Upper lobe of left lung (tissue), 6 donors: Measurements from ENCODE around the gene TMEM39B. TPM values are rescaled to one million over a fixed set of nuclear protein-coding genes. Genes with fewer than 3 reads are reported as not detected.
"Not testable (repeated sequence)": the region's sequence is repeated elsewhere in the genome, so short reads cannot be mapped to it uniquely, and the experiment has no call there.

ENCODE experiments used
- ATAC-seq, 2 donors: fragments of 200-7000 bp; cut with Tn5 transposase; one replicate each; pipeline ENCODE4 v1.9.1; 2022; ENCODE audit warnings: mild to moderate bottlenecking in 2 of 2, moderate library complexity in 2 of 2; ENCODE audit not compliant: low FRiP score in 2 of 2
- DNase-seq, 2 donors: peaks; one replicate each; pipeline ENCODE4 v3.0.0-alpha.2; 2019 to 2020
- H3K27ac ChIP-seq, 4 donors: fragments of 200-600 bp; sonication (generic); one replicate each; pipeline ENCODE4 v1.5.1; 2016 to 2019
- H3K27me3 ChIP-seq, 4 donors: fragments of 200-600 bp; sonication (generic); one replicate each; pipeline ENCODE4 v1.5.1; 2017 to 2019
- H3K36me3 ChIP-seq, 4 donors: fragments of 200-600 bp; sonication (generic); one replicate each; pipeline ENCODE4 v1.5.1; 2016 to 2019
- H3K4me1 ChIP-seq, 4 donors: fragments of 200-600 bp; sonication (generic); one replicate each; pipeline ENCODE4 v1.5.1; 2018 to 2019
- H3K4me3 ChIP-seq, 4 donors: fragments of 200-600 bp; sonication (generic); one replicate each; pipeline ENCODE4 v1.5.1; 2017 to 2019; ENCODE audit warnings: mild to moderate bottlenecking in 2 of 4, moderate library complexity in 1 of 4
- H3K9me3 ChIP-seq, 4 donors: fragments of 200-600 bp; sonication (generic); one replicate each; pipeline ENCODE4 v1.5.1; 2018 to 2019
- EP300 ChIP-seq, 4 donors: sonication (generic); formaldehyde crosslinking; IDR thresholded peaks; one replicate each; pipeline ENCODE4 v1.5.1; 2017; ENCODE audit warnings: antibody characterized with exemption in 4 of 4, control low read depth in 2 of 4
- POLR2A ChIP-seq, 4 donors: fragments of 450-650 bp; IDR thresholded peaks; one replicate each; pipeline ENCODE4 v1.5.1; 2016 to 2017; ENCODE audit warnings: antibody characterized with exemption in 4 of 4, mild to moderate bottlenecking in 2 of 4
- POLR2AphosphoS5 ChIP-seq, 2 donors: sonication (generic); formaldehyde crosslinking; IDR thresholded peaks; one replicate each; pipeline ENCODE4 v1.5.1; 2017; ENCODE audit warnings: antibody characterized with exemption in 2 of 2
- WGBS, 2 donors: methylation state at CpG; one replicate each; pipeline ENCODE4 v1.1.5; 2017 to 2018; 5-methylcytosine and 5-hydroxymethylcytosine counted together
- total RNA-seq, 6 donors: library from RNA; depleted of rRNA in 4 of 6; stranded (reverse); fragments of >200 nt in 4 of 6; gene quantifications; one replicate each; pipeline versions ENCODE4 v1.1.0 to v1.2.1, GENCODE V29; 2016 to 2021
- TF ChIP-seq, protein P1 (sequence below), 6 experiments: fragments of 450-650 bp in 4 of 6; fragments of 200-600 bp in 2 of 6; sonication (generic) in 2 of 6; IDR thresholded peaks; one replicate each; pipeline ENCODE4 v1.5.1; 2016 to 2019; ENCODE audit warnings: antibody characterized with exemption in 6 of 6
- donor health status: DM: no; HTN: no; CAD: no; lungs with moderate emphysema.
- donor health status: DM: no; HTN: yes; CAD: no; lungs with severe emphysema.

TMEM39B gene
- total RNA-seq, 6 donors from 2014 or later, result 5.0 to 22.1 (median 10.2) TPM

GRCh38 chr1:32138965-32139364 lies 66.2 kb downstream of the TMEM39B start:
- Histone ChIP-seq H3K4me1 (peaks cover 10 to 20% (median 12%) of the 10 kb centered on the region in 4 donors), H3K27ac (no peak overlapping the region), H3K4me3 (no peak overlapping the region), H3K27me3 (no peaks in the 10 kb centered on the region), H3K36me3 (no peaks in the 10 kb centered on the region), H3K9me3 (no peaks in the 10 kb centered on the region)
- no peak for TF ChIP-seq POLR2AphosphoS5 (IDR thresholded peaks at IDR 0.05)
- TF ChIP-seq EP300 (IDR thresholded peaks at IDR 0.05), result no peak
- TF ChIP-seq, protein P1, sequence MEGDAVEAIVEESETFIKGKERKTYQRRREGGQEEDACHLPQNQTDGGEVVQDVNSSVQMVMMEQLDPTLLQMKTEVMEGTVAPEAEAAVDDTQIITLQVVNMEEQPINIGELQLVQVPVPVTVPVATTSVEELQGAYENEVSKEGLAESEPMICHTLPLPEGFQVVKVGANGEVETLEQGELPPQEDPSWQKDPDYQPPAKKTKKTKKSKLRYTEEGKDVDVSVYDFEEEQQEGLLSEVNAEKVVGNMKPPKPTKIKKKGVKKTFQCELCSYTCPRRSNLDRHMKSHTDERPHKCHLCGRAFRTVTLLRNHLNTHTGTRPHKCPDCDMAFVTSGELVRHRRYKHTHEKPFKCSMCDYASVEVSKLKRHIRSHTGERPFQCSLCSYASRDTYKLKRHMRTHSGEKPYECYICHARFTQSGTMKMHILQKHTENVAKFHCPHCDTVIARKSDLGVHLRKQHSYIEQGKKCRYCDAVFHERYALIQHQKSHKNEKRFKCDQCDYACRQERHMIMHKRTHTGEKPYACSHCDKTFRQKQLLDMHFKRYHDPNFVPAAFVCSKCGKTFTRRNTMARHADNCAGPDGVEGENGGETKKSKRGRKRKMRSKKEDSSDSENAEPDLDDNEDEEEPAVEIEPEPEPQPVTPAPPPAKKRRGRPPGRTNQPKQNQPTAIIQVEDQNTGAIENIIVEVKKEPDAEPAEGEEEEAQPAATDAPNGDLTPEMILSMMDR (IDR thresholded peaks at IDR 0.05), result no peak
- TF ChIP-seq POLR2A (IDR thresholded peaks at IDR 0.05), result no peak
- ATAC-seq, result no peak
- 69 to 75% methylated on average over 5 of the region's 5 CpGs for WGBS, 2 donors
- no peak for DNase-seq

GRCh38 chr1:32142446-32143301 lies 69.9 kb downstream of the TMEM39B start:
- Histone ChIP-seq H3K4me3 (no peak overlapping the region), H3K36me3 (no peaks in the 10 kb centered on the region), H3K9me3 (no peaks in the 10 kb centered on the region), H3K4me1 (peaks cover 10 to 20% (median 12%) of the 10 kb centered on the region in 4 donors), H3K27ac (peak overlapping the region in 3 of 4 donors; percentile 4 to 61 (median 30)), H3K27me3 (no peaks in the 10 kb centered on the region)
- 61 to 64% methylated on average over 5 to 6 of the region's 6 CpGs for WGBS, 2 donors
- DNase-seq (peak in 1 of 2 donors; percentile 22), ATAC-seq (peak; percentile 83 to 96)
- TF ChIP-seq EP300 (IDR thresholded peaks at IDR 0.05) (no peak), POLR2A (IDR thresholded peaks at IDR 0.05) (no peak), POLR2AphosphoS5 (IDR thresholded peaks at IDR 0.05) (no peak)
- TF ChIP-seq, protein P1 (IDR thresholded peaks at IDR 0.05), result no peak

- H3K27me3 ChIP-seq, H3K9me3 ChIP-seq, H3K36me3 ChIP-seq, DNase-seq, H3K4me3 ChIP-seq: not testable (repeated sequence)
- peak in 1 of 2 donors; percentile 5 for ATAC-seq
- Histone ChIP-seq H3K4me1 (peaks cover 10 to 20% (median 12%) of the 10 kb centered on the region in 4 donors), H3K27ac (peak overlapping the region in 2 of 4 donors; percentile 30 to 61)
- WGBS, 2 donors, result 82 to 84% methylated on average over 4 of the region's 4 CpGs
Measured at GRCh38 chr1:32143302-32143695, 70.6 kb downstream of the TMEM39B start.

GRCh38 chr1:32144033-32144432 lies 71.3 kb downstream of the TMEM39B start:
- TF ChIP-seq POLR2A (IDR thresholded peaks at IDR 0.05) (no peak), EP300 (IDR thresholded peaks at IDR 0.05) (no peak), POLR2AphosphoS5 (IDR thresholded peaks at IDR 0.05) (no peak)
- peaks cover 9 to 15% (median 10%) of the 10 kb centered on the region in 4 donors for H3K4me1 ChIP-seq
- H3K9me3 ChIP-seq, result no peaks in the 10 kb centered on the region
- H3K36me3 ChIP-seq, result peaks cover 0 to 6% (median 0%) of the 10 kb centered on the region in 4 donors
- no peak for DNase-seq
- peak in 1 of 2 donors; percentile 61 for ATAC-seq
- H3K27me3 ChIP-seq, result no peaks in the 10 kb centered on the region
- WGBS, 2 donors, result 97 to 99% methylated on average over 3 of the region's 3 CpGs
- H3K4me3 ChIP-seq, result no peak overlapping the region
- H3K27ac ChIP-seq, result no peak overlapping the region

DNA sequence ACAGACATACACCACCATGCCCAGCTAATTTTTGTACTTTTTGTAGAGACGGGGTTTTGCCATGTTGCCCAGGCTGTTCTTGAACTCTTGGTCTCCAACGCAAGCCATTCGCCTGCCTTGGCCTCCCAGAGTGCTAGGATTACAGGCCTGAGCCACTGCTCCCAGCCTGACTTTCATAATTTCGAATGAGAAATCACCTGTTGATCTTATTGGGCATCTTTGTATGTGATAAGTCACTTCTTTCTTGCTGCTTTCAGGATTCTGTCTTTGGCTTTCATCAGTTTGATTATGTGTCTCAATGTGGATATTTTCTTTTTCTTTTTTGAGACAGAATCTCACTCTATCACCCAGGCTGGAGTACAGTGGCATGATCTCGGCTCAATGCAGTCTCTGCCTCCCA lies 75.1 kb downstream of the TMEM39B start:
- not testable (repeated sequence) for H3K27me3 ChIP-seq, H3K27ac ChIP-seq, H3K36me3 ChIP-seq, H3K9me3 ChIP-seq, ATAC-seq, H3K4me3 ChIP-seq, DNase-seq
- WGBS, 2 donors, result 96 to 98% methylated on average over 5 of the region's 5 CpGs
- peaks cover 0 to 14% (median 8%) of the 10 kb centered on the region in 4 donors for H3K4me1 ChIP-seq

DNA sequence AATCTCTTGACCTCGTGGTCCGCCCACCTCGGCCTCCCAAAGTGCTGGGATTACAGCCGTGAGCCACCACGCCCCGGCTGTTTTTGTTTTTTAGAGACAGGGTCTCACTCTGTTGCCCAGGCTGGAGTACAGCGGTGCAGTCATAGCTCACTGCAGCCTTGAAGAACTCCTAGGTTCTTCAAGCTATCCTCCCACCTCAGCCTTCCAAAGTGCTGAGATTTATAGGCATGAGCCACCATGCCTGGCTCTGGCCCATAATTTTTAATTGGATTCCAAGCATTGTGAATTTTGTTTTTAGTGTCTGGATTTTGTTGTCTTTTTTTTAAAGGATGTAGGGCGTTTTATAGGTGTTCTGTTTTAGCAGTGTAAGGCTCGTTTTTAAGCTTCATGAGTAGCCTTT lies 78.1 kb downstream of the TMEM39B start:
- ATAC-seq, result no peak
- 93 to 98% methylated on average over 9 of the region's 9 CpGs for WGBS, 2 donors
- DNase-seq, result no peak
- Histone ChIP-seq H3K4me1 (peaks cover 0 to 9% (median 6%) of the 10 kb centered on the region in 4 donors), H3K27me3 (no peaks in the 10 kb centered on the region), H3K9me3 (no peaks in the 10 kb centered on the region), H3K36me3 (peaks cover 0 to 21% (median 4%) of the 10 kb centered on the region in 4 donors), H3K4me3 (no peak overlapping the region), H3K27ac (no peak overlapping the region)
- no peak for TF ChIP-seq EP300 (IDR thresholded peaks at IDR 0.05)
- TF ChIP-seq, protein P1 (IDR thresholded peaks at IDR 0.05), result no peak
- TF ChIP-seq POLR2A (IDR thresholded peaks at IDR 0.05), result no peak
- TF ChIP-seq POLR2AphosphoS5 (IDR thresholded peaks at IDR 0.05), result no peak
